ENCODE measurements around the gene SVEP1.

SVEP1 gene

GRCh38 chr9:110356639-110357395, 222.7 kb downstream of the SVEP1 start:
- DNase-seq = no peak

- DNase-seq = no peak
Observed at GRCh38 chr9:110355911-110356310, 223.6 kb downstream of the SVEP1 start.

- peak in 1 of 5 experiments; percentile 39 for DNase-seq
Observed at GRCh38 chr9:110351009-110351467, 228.5 kb downstream of the SVEP1 start.

GRCh38 chr9:110346325-110346724, 233.2 kb downstream of the SVEP1 start:
- DNase-seq = no peak

- no peak for DNase-seq
Observed at GRCh38 chr9:110344821-110345220, 234.7 kb downstream of the SVEP1 start.

GRCh38 chr9:110343551-110343950, 236.0 kb downstream of the SVEP1 start:
- no peak for DNase-seq

GRCh38 chr9:110340306-110340705, 239.2 kb downstream of the SVEP1 start:
- DNase-seq = no peak

GRCh38 chr9:110338143-110338542, 241.4 kb downstream of the SVEP1 start:
- no peak for DNase-seq

GRCh38 chr9:110337727-110338126, 241.8 kb downstream of the SVEP1 start, which contains the start of gene TXNDC8:
TSS of gene TXNDC8 (minus strand) at chr9:110337863.
- no peak for DNase-seq

GRCh38 chr9:110336363-110336762, 243.2 kb downstream of the SVEP1 start:
- DNase-seq = no peak

GRCh38 chr9:110334871-110335270, 244.7 kb downstream of the SVEP1 start:
- DNase-seq = no peak

GRCh38 chr9:110334183-110334582, 245.4 kb downstream of the SVEP1 start:
- DNase-seq = no peak

GRCh38 chr9:110332766-110333165, 246.8 kb downstream of the SVEP1 start:
- DNase-seq = no peak

GRCh38 chr9:110330484-110331105, 248.9 kb downstream of the SVEP1 start:
- DNase-seq = no peak

GRCh38 chr9:110329639-110330230, 249.8 kb downstream of the SVEP1 start:
- no peak for DNase-seq

GRCh38 chr9:110328763-110329162, 250.8 kb downstream of the SVEP1 start:
- no peak for DNase-seq

GRCh38 chr9:110327716-110328115, 251.8 kb downstream of the SVEP1 start:
- DNase-seq = no peak

- DNase-seq = no peak
Observed at GRCh38 chr9:110323818-110324217, 255.7 kb downstream of the SVEP1 start.

GRCh38 chr9:110320651-110321445, 258.7 kb downstream of the SVEP1 start:
- no peak for DNase-seq

GRCh38 chr9:110319781-110320492, 259.6 kb downstream of the SVEP1 start:
- DNase-seq = no peak

- no peak for DNase-seq
Observed at GRCh38 chr9:110317911-110318310, 261.6 kb downstream of the SVEP1 start.

Data from T-helper 2 cell (primary cell).